ENCODE data around the gene ADAM11. TPM values are rescaled to one million over a fixed set of nuclear protein-coding genes. Genes with fewer than 3 reads are reported as not detected.

The ADAM11 gene
- total RNA-seq, 2 donors from 2014 or later: 0.42 TPM

GRCh38 chr17:44770166-44770925 is 11.6 kb downstream of the ADAM11 start:
- Histone ChIP-seq H3K9ac (ENCODE audit: low read depth in 2 of 2, low read length in 2 of 2) (no peak overlapping the region), H3K27me3 (no peaks in the 10 kb centered on the region), H3K9me3 (no peaks in the 10 kb centered on the region), H3K27ac (no peak overlapping the region), H3K36me3 (no peaks in the 10 kb centered on the region), H3K4me1 (no peaks in the 10 kb centered on the region), H3K4me3 (no peak overlapping the region)
- TF ChIP-seq, protein P1, sequence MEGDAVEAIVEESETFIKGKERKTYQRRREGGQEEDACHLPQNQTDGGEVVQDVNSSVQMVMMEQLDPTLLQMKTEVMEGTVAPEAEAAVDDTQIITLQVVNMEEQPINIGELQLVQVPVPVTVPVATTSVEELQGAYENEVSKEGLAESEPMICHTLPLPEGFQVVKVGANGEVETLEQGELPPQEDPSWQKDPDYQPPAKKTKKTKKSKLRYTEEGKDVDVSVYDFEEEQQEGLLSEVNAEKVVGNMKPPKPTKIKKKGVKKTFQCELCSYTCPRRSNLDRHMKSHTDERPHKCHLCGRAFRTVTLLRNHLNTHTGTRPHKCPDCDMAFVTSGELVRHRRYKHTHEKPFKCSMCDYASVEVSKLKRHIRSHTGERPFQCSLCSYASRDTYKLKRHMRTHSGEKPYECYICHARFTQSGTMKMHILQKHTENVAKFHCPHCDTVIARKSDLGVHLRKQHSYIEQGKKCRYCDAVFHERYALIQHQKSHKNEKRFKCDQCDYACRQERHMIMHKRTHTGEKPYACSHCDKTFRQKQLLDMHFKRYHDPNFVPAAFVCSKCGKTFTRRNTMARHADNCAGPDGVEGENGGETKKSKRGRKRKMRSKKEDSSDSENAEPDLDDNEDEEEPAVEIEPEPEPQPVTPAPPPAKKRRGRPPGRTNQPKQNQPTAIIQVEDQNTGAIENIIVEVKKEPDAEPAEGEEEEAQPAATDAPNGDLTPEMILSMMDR (IDR thresholded peaks at IDR 0.05): no peak
- no peak for DNase-seq
- intact Hi-C loops (cut with DNase I): loop anchor here (5.0 to 10.0 kb wide), 2 partner anchors 112 to 254 kb away; no protein-coding TSS in a partner anchor

- Histone ChIP-seq H3K27me3 (no peaks in the 10 kb centered on the region), H3K27ac (no peak overlapping the region), H3K36me3 (no peaks in the 10 kb centered on the region), H3K9ac (ENCODE audit: low read depth in 2 of 2, low read length in 2 of 2) (no peak overlapping the region), H3K4me1 (no peaks in the 10 kb centered on the region), H3K4me3 (no peak overlapping the region), H3K9me3 (no peaks in the 10 kb centered on the region)
- DNase-seq: no peak
- TF ChIP-seq, protein P1 (IDR thresholded peaks at IDR 0.05): no peak
- intact Hi-C loops (cut with DNase I): loop anchor here (5.0 to 10.0 kb wide), 2 partner anchors 110 to 252 kb away; no protein-coding TSS in a partner anchor
Observed at GRCh38 chr17:44772308-44773045, 13.7 kb downstream of the ADAM11 start.

- TF ChIP-seq, protein P1 (IDR thresholded peaks at IDR 0.05): no peak
- no peak for DNase-seq
- Histone ChIP-seq H3K4me3 (no peak overlapping the region), H3K27me3 (no peaks in the 10 kb centered on the region), H3K27ac (no peak overlapping the region), H3K36me3 (no peaks in the 10 kb centered on the region), H3K9me3 (no peaks in the 10 kb centered on the region), H3K9ac (ENCODE audit: low read depth in 2 of 2, low read length in 2 of 2) (no peak overlapping the region), H3K4me1 (no peaks in the 10 kb centered on the region)
- intact Hi-C loops (cut with DNase I): loop anchor here (5.0 to 10.0 kb wide), 2 partner anchors 109 to 252 kb away; no protein-coding TSS in a partner anchor
Observed at GRCh38 chr17:44773140-44773539, 14.4 kb downstream of the ADAM11 start.

DNA sequence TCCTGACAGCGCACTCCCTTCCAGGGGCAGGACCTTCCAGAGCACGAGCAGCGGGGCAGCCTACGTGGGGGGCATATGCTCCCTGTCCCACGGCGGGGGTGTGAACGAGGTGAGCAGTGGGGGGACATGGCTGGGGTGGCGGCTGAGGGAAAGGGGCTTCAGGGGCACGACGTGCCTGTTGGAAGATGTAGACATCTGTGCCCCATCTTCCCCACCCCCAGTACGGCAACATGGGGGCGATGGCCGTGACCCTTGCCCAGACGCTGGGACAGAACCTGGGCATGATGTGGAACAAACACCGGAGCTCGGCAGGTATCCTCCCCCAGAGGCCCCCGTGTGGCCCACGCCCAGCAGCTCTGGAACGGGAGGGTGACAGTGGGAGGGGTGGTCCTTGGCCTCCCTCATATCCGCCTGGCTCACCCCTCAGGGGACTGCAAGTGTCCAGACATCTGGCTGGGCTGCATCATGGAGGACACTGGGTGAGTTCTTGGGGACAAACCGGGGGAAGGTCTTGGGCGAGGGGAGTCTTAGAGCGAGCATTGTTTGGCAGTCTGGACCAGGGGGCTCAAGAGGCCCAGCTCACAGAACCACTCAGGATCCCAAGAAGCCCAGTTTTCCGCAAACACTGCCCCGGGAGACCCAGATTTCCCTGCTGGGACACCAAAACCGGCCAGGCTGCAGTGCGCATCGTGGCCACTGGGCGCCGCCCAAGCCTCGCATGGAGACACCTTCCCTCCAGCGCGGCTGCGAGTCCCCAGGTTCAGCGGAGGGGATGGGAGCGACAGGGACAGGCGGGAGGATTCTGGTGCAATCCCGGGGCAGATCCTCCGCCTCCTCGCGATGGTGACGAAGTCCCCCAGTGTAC is 15.7 kb downstream of the ADAM11 start:
- peak overlapping the region; percentile 49 for H3K4me3 ChIP-seq
- TF ChIP-seq, protein P1 (IDR thresholded peaks at IDR 0.05): peak; percentile 98
- DNase-seq: peak; percentile 95
- H3K27me3 ChIP-seq: no peaks in the 10 kb centered on the region
- H3K36me3 ChIP-seq: no peaks in the 10 kb centered on the region
- no peaks in the 10 kb centered on the region for H3K9me3 ChIP-seq
- intact Hi-C loops (cut with DNase I): loop anchor here (5.0 to 10.0 kb wide), 2 partner anchors 108 to 250 kb away; no protein-coding TSS in a partner anchor
- no peaks in the 10 kb centered on the region for H3K4me1 ChIP-seq
- H3K9ac ChIP-seq (ENCODE audit: low read depth in 2 of 2, low read length in 2 of 2): peak overlapping the region; percentile 47 to 63
- H3K27ac ChIP-seq: no peak overlapping the region

Data from colonic mucosa (tissue), 4 donors.